GM12878 (cell line): ENCODE data around the gene CREB5. TPM values are rescaled to one million over a fixed set of nuclear protein-coding genes. Genes with fewer than 3 reads are reported as not detected.

Experiments
- CREB1 ChIP-seq: IDR thresholded peaks from 2 replicates; pipeline ENCODE4 v1.6.1; 2012; ENCODE audit warnings: low read depth, mild to moderate bottlenecking, inconsistent platforms
- HDAC2 ChIP-seq: fragments of 200-600 bp; sonication (generic); IDR thresholded peaks from 2 replicates; pipeline ENCODE4 v1.6.1; 2017
- IKZF1 ChIP-seq: fragments of 450-650 bp; conservative IDR thresholded peaks from 2 replicates; pipeline ENCODE4 v1.6.1; 2017; ENCODE audit warnings: antibody characterized with exemption, mild to moderate bottlenecking
- KDM1A ChIP-seq: fragments of 200-600 bp; sonication (generic); IDR thresholded peaks from 2 replicates; pipeline ENCODE4 v1.6.1; 2016; ENCODE audit warnings: borderline replicate concordance
- PAX8 ChIP-seq: fragments of 450-650 bp; IDR thresholded peaks from 2 replicates; pipeline ENCODE4 v1.6.1; 2017; ENCODE audit warnings: mild to moderate bottlenecking, moderate library complexity
- POLR2A ChIP-seq: IDR thresholded peaks from 2 replicates; pipeline ENCODE4 v1.6.1; 2011; ENCODE audit warnings: low read depth, mild to moderate bottlenecking, low read length
- RCOR1 ChIP-seq: conservative IDR thresholded peaks from 2 replicates; pipeline ENCODE4 v1.6.1; 2012; ENCODE audit warnings: low read depth, low read length, improper control_type of control experiment
- SUZ12 ChIP-seq: fragments of 200-600 bp; sonication (generic); IDR thresholded peaks from one replicate; pipeline ENCODE4 v1.6.1; 2018; ENCODE audit warnings: antibody characterized with exemption, mild to moderate bottlenecking; ENCODE audit not compliant: unreplicated experiment
- YY1 ChIP-seq: IDR thresholded peaks from 2 replicates; pipeline ENCODE4 v1.6.1; 2011; ENCODE audit warnings: low read depth, mild to moderate bottlenecking, low read length
- polyA plus RNA-seq, 11 experiments: library from polyadenylated mRNA; depleted of rRNA in 4 of 11; unstranded in 6 of 11; stranded (reverse) in 5 of 11; fragments of >200 nt; fragmentation: Nextera tagmentation in 4 of 11; fragmentation: Illumina TruSeq in 1 of 11; extraction: Ambion mirVana in 4 of 11; extraction: Trizol in 1 of 11; gene quantifications; 1 replicate in 1 of 11; 2 replicates in 10 of 11; pipeline versions ENCODE4 v1.2.1 to v1.2.3, GENCODE V29; 2011 to 2016; ENCODE audit warnings: inconsistent platforms in 2 of 11, missing spikeins in 2 of 11, low read depth in 1 of 11
- total RNA-seq, 4 experiments: library from RNA; depleted of rRNA in 3 of 4; stranded (reverse); fragments of >200 nt in 3 of 4; fragmentation: Illumina TruSeq in 1 of 4; extraction: Trizol in 1 of 4; gene quantifications; 2 replicates each; pipeline versions ENCODE4 v1.2.1 to v1.2.3, GENCODE V29; 2013 to 2021
- TF ChIP-seq, protein P1 (sequence below): IDR thresholded peaks from 2 replicates; pipeline ENCODE4 v1.6.1; 2012; ENCODE audit warnings: low read depth, low read length, improper control_type of control experiment
- TF ChIP-seq, protein P2 (sequence below): fragments of 450-650 bp; formaldehyde crosslinking; IDR thresholded peaks from 2 replicates; pipeline ENCODE4 v1.4.0; 2022; ENCODE audit warnings: mild to moderate bottlenecking, moderate library complexity
- TF ChIP-seq, protein P3 (sequence below): fragments of 450-650 bp; conservative IDR thresholded peaks from 2 replicates; pipeline ENCODE4 v1.6.1; 2017; ENCODE audit warnings: mild to moderate bottlenecking, moderate library complexity
- TF ChIP-seq, protein P4 (sequence below): fragments of 450-650 bp; IDR thresholded peaks from 2 replicates; pipeline ENCODE4 v1.6.1; 2017; ENCODE audit warnings: borderline replicate concordance
- TF ChIP-seq, protein P5 (sequence below): IDR thresholded peaks from 2 replicates; pipeline ENCODE4 v1.6.1; 2012; ENCODE audit warnings: improper control_type of control experiment, low read depth, low read length; ENCODE audit not compliant: insufficient replicate concordance

The CREB5 gene
- total and polyA plus RNA-seq, 10 of the 15 experiments (the other 5 are each of a cell fraction or from before 2014, with no cell fraction given): 12.9 to 74.1 (median 53.0) TPM

DNA sequence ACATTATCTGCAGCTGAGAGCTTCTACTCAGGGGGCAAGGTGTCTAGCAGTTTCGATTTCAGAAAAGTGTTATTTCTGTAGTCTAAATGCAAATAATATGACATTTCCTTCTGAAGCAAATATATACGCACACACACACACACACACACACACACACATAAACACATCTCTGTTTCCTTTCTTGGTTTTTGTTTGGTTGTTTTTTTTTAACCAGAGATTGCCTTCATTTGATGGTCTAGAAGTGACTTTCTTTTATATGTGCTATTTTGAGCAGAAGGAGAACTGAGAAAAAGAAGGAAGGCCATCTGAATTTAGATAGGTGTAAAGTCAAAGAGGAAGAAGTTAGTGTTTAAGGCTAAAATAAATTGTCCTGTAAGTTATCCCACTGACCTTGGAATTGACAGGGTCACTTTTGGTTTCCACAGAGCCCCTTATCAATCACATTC is 403.6 kb downstream of the CREB5 start (continued):
- TF ChIP-seq KDM1A (no peak), IKZF1 (peak; percentile 95), YY1 (0 out of 2 replicates have a peak, but pooled peaks have one; percentile 6), HDAC2 (no peak), RCOR1 (0 out of 2 replicates have a peak, but pooled peaks have one; percentile 65), POLR2A (no peak), CREB1 (peak; percentile 80), PAX8 (no peak), SUZ12 (no peak)
- TF ChIP-seq, protein P1, sequence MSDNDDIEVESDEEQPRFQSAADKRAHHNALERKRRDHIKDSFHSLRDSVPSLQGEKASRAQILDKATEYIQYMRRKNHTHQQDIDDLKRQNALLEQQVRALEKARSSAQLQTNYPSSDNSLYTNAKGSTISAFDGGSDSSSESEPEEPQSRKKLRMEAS: no peak
- TF ChIP-seq, protein P2, sequence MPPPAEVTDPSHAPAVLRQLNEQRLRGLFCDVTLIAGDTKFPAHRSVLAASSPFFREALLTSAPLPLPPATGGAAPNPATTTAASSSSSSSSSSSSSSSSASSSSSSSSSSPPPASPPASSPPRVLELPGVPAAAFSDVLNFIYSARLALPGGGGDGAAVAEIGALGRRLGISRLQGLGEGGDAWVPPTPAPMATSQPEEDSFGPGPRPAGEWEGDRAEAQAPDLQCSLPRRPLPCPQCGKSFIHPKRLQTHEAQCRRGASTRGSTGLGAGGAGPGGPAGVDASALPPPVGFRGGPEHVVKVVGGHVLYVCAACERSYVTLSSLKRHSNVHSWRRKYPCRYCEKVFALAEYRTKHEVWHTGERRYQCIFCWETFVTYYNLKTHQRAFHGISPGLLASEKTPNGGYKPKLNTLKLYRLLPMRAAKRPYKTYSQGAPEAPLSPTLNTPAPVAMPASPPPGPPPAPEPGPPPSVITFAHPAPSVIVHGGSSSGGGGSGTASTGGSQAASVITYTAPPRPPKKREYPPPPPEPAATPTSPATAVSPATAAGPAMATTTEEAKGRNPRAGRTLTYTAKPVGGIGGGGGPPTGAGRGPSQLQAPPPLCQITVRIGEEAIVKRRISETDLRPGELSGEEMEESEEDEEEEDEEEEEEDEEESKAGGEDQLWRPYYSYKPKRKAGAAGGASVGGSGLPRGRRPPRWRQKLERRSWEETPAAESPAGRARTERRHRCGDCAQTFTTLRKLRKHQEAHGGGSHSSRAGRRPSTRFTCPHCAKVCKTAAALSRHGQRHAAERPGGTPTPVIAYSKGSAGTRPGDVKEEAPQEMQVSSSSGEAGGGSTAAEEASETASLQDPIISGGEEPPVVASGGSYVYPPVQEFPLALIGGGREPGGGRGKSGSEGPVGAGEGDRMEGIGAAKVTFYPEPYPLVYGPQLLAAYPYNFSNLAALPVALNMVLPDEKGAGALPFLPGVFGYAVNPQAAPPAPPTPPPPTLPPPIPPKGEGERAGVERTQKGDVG: no peak
- TF ChIP-seq, protein P3, sequence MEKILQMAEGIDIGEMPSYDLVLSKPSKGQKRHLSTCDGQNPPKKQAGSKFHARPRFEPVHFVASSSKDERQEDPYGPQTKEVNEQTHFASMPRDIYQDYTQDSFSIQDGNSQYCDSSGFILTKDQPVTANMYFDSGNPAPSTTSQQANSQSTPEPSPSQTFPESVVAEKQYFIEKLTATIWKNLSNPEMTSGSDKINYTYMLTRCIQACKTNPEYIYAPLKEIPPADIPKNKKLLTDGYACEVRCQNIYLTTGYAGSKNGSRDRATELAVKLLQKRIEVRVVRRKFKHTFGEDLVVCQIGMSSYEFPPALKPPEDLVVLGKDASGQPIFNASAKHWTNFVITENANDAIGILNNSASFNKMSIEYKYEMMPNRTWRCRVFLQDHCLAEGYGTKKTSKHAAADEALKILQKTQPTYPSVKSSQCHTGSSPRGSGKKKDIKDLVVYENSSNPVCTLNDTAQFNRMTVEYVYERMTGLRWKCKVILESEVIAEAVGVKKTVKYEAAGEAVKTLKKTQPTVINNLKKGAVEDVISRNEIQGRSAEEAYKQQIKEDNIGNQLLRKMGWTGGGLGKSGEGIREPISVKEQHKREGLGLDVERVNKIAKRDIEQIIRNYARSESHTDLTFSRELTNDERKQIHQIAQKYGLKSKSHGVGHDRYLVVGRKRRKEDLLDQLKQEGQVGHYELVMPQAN: no peak
- TF ChIP-seq, protein P4, sequence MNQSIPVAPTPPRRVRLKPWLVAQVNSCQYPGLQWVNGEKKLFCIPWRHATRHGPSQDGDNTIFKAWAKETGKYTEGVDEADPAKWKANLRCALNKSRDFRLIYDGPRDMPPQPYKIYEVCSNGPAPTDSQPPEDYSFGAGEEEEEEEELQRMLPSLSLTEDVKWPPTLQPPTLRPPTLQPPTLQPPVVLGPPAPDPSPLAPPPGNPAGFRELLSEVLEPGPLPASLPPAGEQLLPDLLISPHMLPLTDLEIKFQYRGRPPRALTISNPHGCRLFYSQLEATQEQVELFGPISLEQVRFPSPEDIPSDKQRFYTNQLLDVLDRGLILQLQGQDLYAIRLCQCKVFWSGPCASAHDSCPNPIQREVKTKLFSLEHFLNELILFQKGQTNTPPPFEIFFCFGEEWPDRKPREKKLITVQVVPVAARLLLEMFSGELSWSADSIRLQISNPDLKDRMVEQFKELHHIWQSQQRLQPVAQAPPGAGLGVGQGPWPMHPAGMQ: no peak
- TF ChIP-seq, protein P5, sequence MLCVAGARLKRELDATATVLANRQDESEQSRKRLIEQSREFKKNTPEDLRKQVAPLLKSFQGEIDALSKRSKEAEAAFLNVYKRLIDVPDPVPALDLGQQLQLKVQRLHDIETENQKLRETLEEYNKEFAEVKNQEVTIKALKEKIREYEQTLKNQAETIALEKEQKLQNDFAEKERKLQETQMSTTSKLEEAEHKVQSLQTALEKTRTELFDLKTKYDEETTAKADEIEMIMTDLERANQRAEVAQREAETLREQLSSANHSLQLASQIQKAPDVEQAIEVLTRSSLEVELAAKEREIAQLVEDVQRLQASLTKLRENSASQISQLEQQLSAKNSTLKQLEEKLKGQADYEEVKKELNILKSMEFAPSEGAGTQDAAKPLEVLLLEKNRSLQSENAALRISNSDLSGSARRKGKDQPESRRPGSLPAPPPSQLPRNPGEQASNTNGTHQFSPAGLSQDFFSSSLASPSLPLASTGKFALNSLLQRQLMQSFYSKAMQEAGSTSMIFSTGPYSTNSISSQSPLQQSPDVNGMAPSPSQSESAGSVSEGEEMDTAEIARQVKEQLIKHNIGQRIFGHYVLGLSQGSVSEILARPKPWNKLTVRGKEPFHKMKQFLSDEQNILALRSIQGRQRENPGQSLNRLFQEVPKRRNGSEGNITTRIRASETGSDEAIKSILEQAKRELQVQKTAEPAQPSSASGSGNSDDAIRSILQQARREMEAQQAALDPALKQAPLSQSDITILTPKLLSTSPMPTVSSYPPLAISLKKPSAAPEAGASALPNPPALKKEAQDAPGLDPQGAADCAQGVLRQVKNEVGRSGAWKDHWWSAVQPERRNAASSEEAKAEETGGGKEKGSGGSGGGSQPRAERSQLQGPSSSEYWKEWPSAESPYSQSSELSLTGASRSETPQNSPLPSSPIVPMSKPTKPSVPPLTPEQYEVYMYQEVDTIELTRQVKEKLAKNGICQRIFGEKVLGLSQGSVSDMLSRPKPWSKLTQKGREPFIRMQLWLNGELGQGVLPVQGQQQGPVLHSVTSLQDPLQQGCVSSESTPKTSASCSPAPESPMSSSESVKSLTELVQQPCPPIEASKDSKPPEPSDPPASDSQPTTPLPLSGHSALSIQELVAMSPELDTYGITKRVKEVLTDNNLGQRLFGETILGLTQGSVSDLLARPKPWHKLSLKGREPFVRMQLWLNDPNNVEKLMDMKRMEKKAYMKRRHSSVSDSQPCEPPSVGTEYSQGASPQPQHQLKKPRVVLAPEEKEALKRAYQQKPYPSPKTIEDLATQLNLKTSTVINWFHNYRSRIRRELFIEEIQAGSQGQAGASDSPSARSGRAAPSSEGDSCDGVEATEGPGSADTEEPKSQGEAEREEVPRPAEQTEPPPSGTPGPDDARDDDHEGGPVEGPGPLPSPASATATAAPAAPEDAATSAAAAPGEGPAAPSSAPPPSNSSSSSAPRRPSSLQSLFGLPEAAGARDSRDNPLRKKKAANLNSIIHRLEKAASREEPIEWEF: no peak
